Urothelium cell line (cell line): ENCODE results near the gene ACOT12.

Source experiments
- DNase-seq: peaks from one replicate; pipeline ENCODE4 v3.0.0; 2011; ENCODE audit warnings: low spot score, mixed read lengths
- FAIRE-seq: peaks from 2 replicates; lab custom pipeline; 2011; peaks lifted over from hg19 to GRCh38; lab: Jason Lieb, UNC

The ACOT12 gene

GRCh38 chr5:81401266-81401665 is 7.3 kb upstream of the ACOT12 start:
- DNase-seq (no peak), FAIRE-seq (no peak)

- no peak for FAIRE-seq
- DNase-seq, result no peak
Measured at GRCh38 chr5:81400375-81400774, 6.4 kb upstream of the ACOT12 start.

GRCh38 chr5:81398741-81399140 is 4.8 kb upstream of the ACOT12 start:
- DNase-seq (no peak), FAIRE-seq (no peak)

GRCh38 chr5:81397176-81397575 is 3.2 kb upstream of the ACOT12 start:
- FAIRE-seq (no peak), DNase-seq (no peak)

GRCh38 chr5:81395262-81395661 is 1.3 kb upstream of the ACOT12 start:
- FAIRE-seq (no peak), DNase-seq (no peak)

- DNase-seq (no peak), FAIRE-seq (no peak)
Measured at GRCh38 chr5:81393430-81393782, 528 bp downstream of the ACOT12 start.

GRCh38 chr5:81389025-81389424 is 4.9 kb downstream of the ACOT12 start:
- DNase-seq (no peak), FAIRE-seq (no peak)

GRCh38 chr5:81388169-81388568 is 5.8 kb downstream of the ACOT12 start:
- DNase-seq (no peak), FAIRE-seq (no peak)

- FAIRE-seq (no peak), DNase-seq (no peak)
Measured at GRCh38 chr5:81383867-81384266, 10.1 kb downstream of the ACOT12 start.

- no peak for DNase-seq
- FAIRE-seq, result no peak
Measured at GRCh38 chr5:81371354-81371876, 22.5 kb downstream of the ACOT12 start.

- FAIRE-seq (no peak), DNase-seq (no peak)
Measured at GRCh38 chr5:81370912-81371311, 23.0 kb downstream of the ACOT12 start.

- DNase-seq (no peak), FAIRE-seq (no peak)
Measured at GRCh38 chr5:81365541-81365940, 28.4 kb downstream of the ACOT12 start.

GRCh38 chr5:81363093-81363871 is 30.7 kb downstream of the ACOT12 start:
- FAIRE-seq (no peak), DNase-seq (no peak)

GRCh38 chr5:81361600-81361999 is 32.3 kb downstream of the ACOT12 start:
- DNase-seq, result no peak
- FAIRE-seq, result no peak

- no peak for DNase-seq
- FAIRE-seq, result no peak
Measured at GRCh38 chr5:81360640-81361039, 33.3 kb downstream of the ACOT12 start.

- DNase-seq, result no peak
- FAIRE-seq, result no peak
Measured at GRCh38 chr5:81359881-81360280, 34.1 kb downstream of the ACOT12 start.

- no peak for DNase-seq
- no peak for FAIRE-seq
Measured at GRCh38 chr5:81359108-81359507, 34.8 kb downstream of the ACOT12 start.

GRCh38 chr5:81355291-81356251 is 38.4 kb downstream of the ACOT12 start:
- FAIRE-seq (no peak), DNase-seq (no peak)

- no peak for DNase-seq
- no peak for FAIRE-seq
Measured at GRCh38 chr5:81354093-81354492, 39.8 kb downstream of the ACOT12 start.

- FAIRE-seq, result no peak
- no peak for DNase-seq
Measured at GRCh38 chr5:81353189-81353588, 40.7 kb downstream of the ACOT12 start.

- DNase-seq (no peak), FAIRE-seq (no peak)
Measured at GRCh38 chr5:81350507-81350906, 43.4 kb downstream of the ACOT12 start.

- no peak for FAIRE-seq
- DNase-seq, result no peak
Measured at GRCh38 chr5:81349161-81349560, 44.8 kb downstream of the ACOT12 start.
